ENCODE results near the gene ASCC2.

The ASCC2 gene

DNA sequence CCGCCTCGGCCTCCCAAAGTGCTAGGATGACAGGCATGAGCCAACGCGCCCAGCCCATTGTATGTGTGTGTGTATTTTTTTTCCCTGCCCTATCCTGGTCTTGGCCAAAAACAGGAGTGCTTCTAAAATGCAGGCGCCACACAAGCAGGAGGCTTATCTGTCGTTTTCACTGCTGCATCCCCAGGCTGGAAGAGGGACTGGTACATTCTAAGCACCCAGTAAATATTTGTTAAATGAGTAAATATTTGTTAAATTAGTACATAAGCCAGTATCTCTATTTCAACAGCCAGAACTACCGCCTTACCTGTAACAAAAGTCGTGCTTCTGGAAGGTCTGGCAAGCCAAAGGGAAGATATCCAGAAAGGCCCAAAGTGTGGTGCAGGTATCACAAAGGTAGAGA is 24.9 kb downstream of the ASCC2 start:
- DNase-seq (ENCODE audit: low read depth) = no peak
- TF ChIP-seq, protein P1, sequence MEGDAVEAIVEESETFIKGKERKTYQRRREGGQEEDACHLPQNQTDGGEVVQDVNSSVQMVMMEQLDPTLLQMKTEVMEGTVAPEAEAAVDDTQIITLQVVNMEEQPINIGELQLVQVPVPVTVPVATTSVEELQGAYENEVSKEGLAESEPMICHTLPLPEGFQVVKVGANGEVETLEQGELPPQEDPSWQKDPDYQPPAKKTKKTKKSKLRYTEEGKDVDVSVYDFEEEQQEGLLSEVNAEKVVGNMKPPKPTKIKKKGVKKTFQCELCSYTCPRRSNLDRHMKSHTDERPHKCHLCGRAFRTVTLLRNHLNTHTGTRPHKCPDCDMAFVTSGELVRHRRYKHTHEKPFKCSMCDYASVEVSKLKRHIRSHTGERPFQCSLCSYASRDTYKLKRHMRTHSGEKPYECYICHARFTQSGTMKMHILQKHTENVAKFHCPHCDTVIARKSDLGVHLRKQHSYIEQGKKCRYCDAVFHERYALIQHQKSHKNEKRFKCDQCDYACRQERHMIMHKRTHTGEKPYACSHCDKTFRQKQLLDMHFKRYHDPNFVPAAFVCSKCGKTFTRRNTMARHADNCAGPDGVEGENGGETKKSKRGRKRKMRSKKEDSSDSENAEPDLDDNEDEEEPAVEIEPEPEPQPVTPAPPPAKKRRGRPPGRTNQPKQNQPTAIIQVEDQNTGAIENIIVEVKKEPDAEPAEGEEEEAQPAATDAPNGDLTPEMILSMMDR (conservative IDR thresholded peaks at IDR 0.05; ENCODE audit: low read length) = no peak
- H3K4me3 ChIP-seq (ENCODE audit: low read length) = no peak overlapping the region

DNA sequence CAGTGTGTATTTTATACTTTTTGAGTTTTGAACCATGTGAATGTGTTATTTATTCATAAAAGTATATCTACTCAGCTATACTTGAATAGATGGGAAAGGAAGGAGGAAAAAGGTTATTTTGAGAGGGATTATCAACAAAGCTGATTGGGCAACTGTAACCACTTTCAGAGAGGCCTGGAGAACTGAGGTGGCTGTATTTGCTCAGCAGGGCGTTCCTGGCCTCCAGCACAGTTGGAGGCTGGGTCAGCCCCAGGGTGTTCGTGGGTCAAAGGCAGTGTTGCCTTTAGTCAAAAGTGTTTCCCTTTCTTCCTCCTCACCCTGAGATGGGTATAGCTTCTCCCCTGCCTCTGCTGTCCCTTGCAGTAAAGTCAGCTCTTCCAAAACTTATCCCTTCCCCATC is 26.7 kb downstream of the ASCC2 start:
- H3K4me3 ChIP-seq (ENCODE audit: low read length) = no peak overlapping the region
- TF ChIP-seq, protein P1 (conservative IDR thresholded peaks at IDR 0.05; ENCODE audit: low read length) = no peak
- no peak for DNase-seq (ENCODE audit: low read depth)

DNA sequence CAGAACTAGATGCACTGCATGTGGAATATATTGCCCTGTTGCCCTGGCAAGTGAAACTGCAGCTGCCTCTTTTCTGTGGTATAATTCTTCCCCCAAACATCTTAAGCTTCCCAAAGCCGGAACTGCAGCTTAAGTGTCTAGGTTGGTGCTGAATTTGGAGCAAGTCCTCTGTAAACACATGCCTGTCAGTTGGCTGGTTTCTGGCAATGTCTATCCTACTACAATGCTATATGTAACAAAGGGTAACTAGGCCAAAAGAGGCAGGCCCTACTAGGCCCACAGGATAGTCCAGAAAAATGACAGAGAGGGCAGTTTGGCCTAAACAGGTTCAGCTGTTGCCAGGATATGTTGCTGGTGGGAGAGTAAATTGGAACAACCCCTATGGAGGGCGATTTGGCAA is 27.9 kb downstream of the ASCC2 start:
- DNase-seq (ENCODE audit: low read depth) = no peak
- no peak overlapping the region for H3K4me3 ChIP-seq (ENCODE audit: low read length)
- TF ChIP-seq, protein P1 (conservative IDR thresholded peaks at IDR 0.05; ENCODE audit: low read length) = no peak

DNA sequence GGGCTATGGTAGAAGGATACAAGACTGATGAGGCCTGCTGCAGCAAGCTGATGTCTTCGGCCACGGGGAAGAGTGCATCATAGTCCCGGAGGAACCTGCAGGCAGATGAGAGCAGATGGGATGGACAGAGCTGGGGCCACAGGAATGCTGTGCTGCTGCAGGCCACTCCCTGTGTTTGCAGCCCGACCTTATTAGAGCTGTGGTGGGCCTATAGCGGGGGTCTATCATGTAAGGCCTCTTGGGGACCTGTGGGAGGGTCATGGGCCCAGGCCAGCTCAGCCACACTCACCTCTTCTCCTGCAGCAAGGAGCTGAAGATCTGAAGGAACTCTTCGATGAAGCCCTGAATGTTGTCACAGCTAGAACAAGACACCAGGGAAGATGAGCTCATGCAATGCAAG is 31.9 kb downstream of the ASCC2 start:
- no peak for DNase-seq (ENCODE audit: low read depth)
- no peak overlapping the region for H3K4me3 ChIP-seq (ENCODE audit: low read length)
- TF ChIP-seq, protein P1 (conservative IDR thresholded peaks at IDR 0.05; ENCODE audit: low read length) = no peak

DNA sequence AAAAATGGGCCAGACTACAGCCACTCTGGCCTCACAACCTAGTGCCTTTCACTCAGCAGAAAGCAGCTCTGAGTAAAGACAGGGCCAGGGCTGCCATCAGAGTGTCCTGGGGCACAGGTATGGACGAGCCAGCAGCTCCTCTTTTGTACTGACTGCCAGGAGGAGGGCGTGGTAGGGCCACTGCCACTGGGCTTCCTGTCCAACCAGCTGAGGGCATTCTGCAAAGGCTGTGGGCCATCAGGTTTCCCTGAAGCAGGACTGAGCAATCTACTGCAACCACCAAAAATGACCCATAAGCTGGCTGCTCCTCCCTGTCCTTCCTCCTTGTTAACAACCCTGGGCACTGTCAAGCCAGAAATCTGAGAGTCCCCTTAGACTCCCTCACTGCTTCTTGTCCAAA is 33.1 kb downstream of the ASCC2 start:
- no peak overlapping the region for H3K4me3 ChIP-seq (ENCODE audit: low read length)
- TF ChIP-seq, protein P1 (conservative IDR thresholded peaks at IDR 0.05; ENCODE audit: low read length) = no peak
- no peak for DNase-seq (ENCODE audit: low read depth)

DNA sequence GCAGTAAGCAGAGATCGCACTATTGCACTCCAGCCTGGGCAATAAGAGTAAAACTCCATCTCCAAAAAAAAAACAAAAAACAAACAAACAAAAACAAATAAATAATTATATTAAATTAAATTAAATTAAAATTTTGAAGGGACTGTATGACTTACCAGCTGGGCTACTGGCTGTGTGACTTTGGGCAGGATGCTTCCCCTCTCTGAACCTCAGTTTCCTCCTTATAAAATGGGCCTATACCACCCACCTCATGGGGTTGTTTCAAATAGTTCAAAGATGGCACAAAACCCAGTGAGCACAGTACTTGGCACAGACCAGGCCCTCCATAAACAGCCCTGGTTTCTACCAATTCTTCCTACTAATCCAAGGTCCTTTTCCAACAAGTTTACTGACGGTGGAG is 34.9 kb downstream of the ASCC2 start:
- TF ChIP-seq, protein P1 (conservative IDR thresholded peaks at IDR 0.05; ENCODE audit: low read length) = no peak
- no peak overlapping the region for H3K4me3 ChIP-seq (ENCODE audit: low read length)
- no peak for DNase-seq (ENCODE audit: low read depth)

DNA sequence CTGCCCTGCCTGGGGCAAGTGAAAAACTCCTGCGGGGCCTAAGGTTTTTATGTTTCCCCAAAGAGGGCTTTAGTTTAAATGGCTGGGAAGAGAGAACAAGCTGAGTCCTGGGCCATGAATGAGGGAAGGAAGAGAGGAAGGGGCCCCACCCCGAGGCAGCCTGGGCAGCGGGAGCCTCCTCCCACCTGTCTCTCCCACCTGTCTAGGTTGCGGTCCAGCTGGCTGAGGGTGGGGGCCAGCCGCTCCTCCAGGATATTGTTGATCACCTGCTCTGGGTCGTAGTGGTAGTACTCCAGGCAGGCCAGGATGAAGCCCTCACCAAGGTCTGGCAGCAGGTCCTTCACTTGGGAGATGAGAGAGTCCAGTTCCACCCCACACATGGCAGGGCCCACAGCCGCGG is 36.3 kb downstream of the ASCC2 start:
- TF ChIP-seq, protein P1 (conservative IDR thresholded peaks at IDR 0.05; ENCODE audit: low read length) = no peak
- no peak for DNase-seq (ENCODE audit: low read depth)
- no peak overlapping the region for H3K4me3 ChIP-seq (ENCODE audit: low read length)

Measured in AG10803 (cell line).